K562 (cell line): ENCODE measurements around the gene DNAJB1. TPM values are rescaled to one million over a fixed set of nuclear protein-coding genes. Genes with fewer than 3 reads are reported as not detected.

ENCODE experiments used
- BACH1 ChIP-seq: fragments of 200-800 bp; sonication (Bioruptor generic); IDR thresholded peaks from 2 replicates; pipeline ENCODE4 v1.6.1; 2016; ENCODE audit warnings: missing genetic modification characterization, missing compliant biosample characterization
- BCOR ChIP-seq: fragments of 450-650 bp; IDR thresholded peaks from 2 replicates; pipeline ENCODE4 v1.6.1; 2016
- BRD4 ChIP-seq: fragments of 200-600 bp; sonication (generic); IDR thresholded peaks from 2 replicates; pipeline ENCODE4 v1.6.1; 2017; ENCODE audit warnings: inconsistent platforms
- CTBP1 ChIP-seq: fragments of 450-650 bp; IDR thresholded peaks from 2 replicates; pipeline ENCODE4 v1.6.1; 2016; ENCODE audit warnings: borderline replicate concordance
- EP300 ChIP-seq: IDR thresholded peaks from 2 replicates; pipeline ENCODE4 v1.6.1; 2012; ENCODE audit warnings: low read length, improper control_type of control experiment
- FOXA3 ChIP-seq, 2 experiments: fragments of 450-650 bp in 1 of 2; sonication (generic) in 1 of 2; formaldehyde crosslinking; IDR thresholded peaks in 1 of 2; conservative IDR thresholded peaks in 1 of 2; 2 replicates each; pipeline versions ENCODE4 v1.4.0 to v1.8.0; 2020 to 2022; ENCODE audit warnings: mild to moderate bottlenecking in 2 of 2, missing genetic modification reagents in 1 of 2
- HEY1 ChIP-seq: fragments of 250-450 bp; sonication (Bioruptor Pico); IDR thresholded peaks from 2 replicates; pipeline ENCODE4 v1.5.0; 2020; ENCODE audit warnings: mild to moderate bottlenecking, moderate library complexity, borderline replicate concordance
- ILK ChIP-seq: fragments of 450-650 bp; IDR thresholded peaks from 2 replicates; pipeline ENCODE4 v1.6.1; 2016; ENCODE audit warnings: missing genetic modification characterization, low read depth, mild to moderate bottlenecking, missing compliant biosample characterization, moderate library complexity, borderline replicate concordance
- KLF1 ChIP-seq: fragments of 450-650 bp; IDR thresholded peaks from 2 replicates; pipeline ENCODE4 v1.6.1; 2016; ENCODE audit warnings: missing genetic modification characterization, missing compliant biosample characterization
- KLF10 ChIP-seq: fragments of 250-450 bp; sonication (Bioruptor Pico); IDR thresholded peaks from 2 replicates; pipeline ENCODE4 v1.6.1; 2021; ENCODE audit warnings: matching md5 sums
- NFIC ChIP-seq: fragments of 450-650 bp; IDR thresholded peaks from 2 replicates; pipeline ENCODE4 v1.6.1; 2017; ENCODE audit warnings: mild to moderate bottlenecking, inconsistent platforms
- NFXL1 ChIP-seq: fragments of 450-650 bp; formaldehyde crosslinking; IDR thresholded peaks from 2 replicates; pipeline ENCODE4 v1.4.0; 2021; ENCODE audit warnings: mild to moderate bottlenecking
- RBM39 ChIP-seq: fragments of 200-400 bp; formaldehyde crosslinking; optimal IDR thresholded peaks from 2 replicates; pipeline ENCODE3; 2018; ENCODE audit warnings: low read depth, low read length
- SMARCE1 ChIP-seq: fragments of 450-650 bp; IDR thresholded peaks from 2 replicates; pipeline ENCODE4 v1.7.1; 2016; ENCODE audit warnings: mild to moderate bottlenecking
- SNIP1 ChIP-seq: fragments of 450-650 bp; IDR thresholded peaks from 2 replicates; pipeline ENCODE4 v1.7.1; 2017; ENCODE audit warnings: low read depth, mild to moderate bottlenecking
- SRF ChIP-seq, 2 experiments: fragments of 250-450, 450-650 bp in 1 of 2; sonication (Bioruptor Pico) in 1 of 2; sonication (generic) in 1 of 2; formaldehyde crosslinking; IDR thresholded peaks; 2 replicates each; pipeline versions ENCODE4 v1.5.0 to v1.5.1; 2020 to 2022; ENCODE audit warnings: mild to moderate bottlenecking in 1 of 2, missing genetic modification reagents in 1 of 2
- SUPT5H ChIP-seq: fragments of 450-650 bp; IDR thresholded peaks from 2 replicates; pipeline ENCODE4 v1.6.1; 2016
- TCF7 ChIP-seq: sonication (generic); IDR thresholded peaks from 2 replicates; pipeline ENCODE4 v1.6.1; 2016; ENCODE audit warnings: antibody characterized with exemption, borderline replicate concordance
- TRIM24 ChIP-seq, 2 experiments: fragments of 450-650 bp; IDR thresholded peaks; 2 replicates each; pipeline ENCODE4 v1.6.1; 2016
- ZC3H11A ChIP-seq: IDR thresholded peaks from 2 replicates; pipeline ENCODE4 v1.6.1; 2012; ENCODE audit warnings: low read depth, low read length, improper control_type of control experiment
- ZNF146 ChIP-seq: IDR thresholded peaks from one replicate; pipeline ENCODE4 v1.6.1; 2018; ENCODE audit warnings: missing compliant biosample characterization; ENCODE audit not compliant: unreplicated experiment
- ZNF197 ChIP-seq: fragments of 200-800 bp; sonication (Bioruptor generic); IDR thresholded peaks from 2 replicates; pipeline ENCODE4 v1.6.1; 2016; ENCODE audit warnings: low read depth, missing genetic modification characterization, missing compliant biosample characterization
- ZNF384 ChIP-seq: IDR thresholded peaks from 2 replicates; pipeline ENCODE4 v1.6.1; 2012; ENCODE audit warnings: low read depth, low read length, improper control_type of control experiment
- ZNF41 ChIP-seq: fragments of 250-450 bp; sonication (Bioruptor Pico); conservative IDR thresholded peaks from 2 replicates; pipeline ENCODE4 v1.4.0; 2020; ENCODE audit warnings: mild to moderate bottlenecking
- ZNF586 ChIP-seq: fragments of 450-650 bp; formaldehyde crosslinking; conservative IDR thresholded peaks from 2 replicates; pipeline ENCODE4 v1.4.0; 2020; ENCODE audit warnings: mild to moderate bottlenecking, moderate library complexity
- ZNF780A ChIP-seq: fragments of 250-450 bp; sonication (Bioruptor Pico); IDR thresholded peaks from 2 replicates; pipeline ENCODE4 v1.5.0; 2021; ENCODE audit warnings: mild to moderate bottlenecking
- polyA plus RNA-seq, 8 experiments: library from polyadenylated mRNA; depleted of rRNA in 4 of 8; stranded (reverse) in 5 of 8; unstranded in 3 of 8; fragments of >200 nt; fragmentation: Nextera tagmentation in 2 of 8; fragmentation: Illumina TruSeq in 1 of 8; extraction: Ambion mirVana in 2 of 8; extraction: Trizol in 1 of 8; gene quantifications; 2 replicates each; pipeline versions ENCODE4 v1.2.1 to v1.2.3, GENCODE V29; 2011 to 2014; ENCODE audit warnings: inconsistent platforms in 1 of 8, missing spikeins in 1 of 8
- total RNA-seq, 7 experiments: library from RNA; depleted of rRNA in 6 of 7; stranded (reverse); fragments of >200 nt in 6 of 7; fragmentation: Illumina TruSeq in 2 of 7; extraction: Trizol in 2 of 7; gene quantifications; 2 replicates each; pipeline versions ENCODE4 v1.2.1 to v1.2.3, GENCODE V29; 2011 to 2021; ENCODE audit warnings: low replicate concordance in 1 of 7
- TF ChIP-seq, protein P1 (sequence below), 2 experiments: IDR thresholded peaks; 2 replicates each; pipeline ENCODE4 v1.6.1; 2011; ENCODE audit warnings: borderline replicate concordance in 1 of 2, control low read depth in 1 of 2, low read depth in 1 of 2, low read length in 1 of 2, mild to moderate bottlenecking in 1 of 2, mixed read lengths in 1 of 2, moderate library complexity in 1 of 2; ENCODE audit not compliant: insufficient read depth in 1 of 2, insufficient read length in 1 of 2, poor library complexity in 1 of 2, severe bottlenecking in 1 of 2; ENCODE audit errors: extremely low read depth in 1 of 2
- TF ChIP-seq, protein P2 (sequence below): sonication (generic); IDR thresholded peaks from 2 replicates; pipeline ENCODE4 v1.6.1; 2016
- TF ChIP-seq, protein P3 (sequence below): fragments of 250-450 bp; sonication (Bioruptor Pico); IDR thresholded peaks from 2 replicates; pipeline ENCODE4 v1.8.0; 2021; ENCODE audit warnings: mild to moderate bottlenecking, moderate library complexity

Gene DNAJB1
- total and polyA plus RNA-seq, 9 of the 15 experiments (the other 6 are each of a cell fraction or from before 2014, with no cell fraction given), result 13.2 to 113 (median 62.1) TPM

DNA sequence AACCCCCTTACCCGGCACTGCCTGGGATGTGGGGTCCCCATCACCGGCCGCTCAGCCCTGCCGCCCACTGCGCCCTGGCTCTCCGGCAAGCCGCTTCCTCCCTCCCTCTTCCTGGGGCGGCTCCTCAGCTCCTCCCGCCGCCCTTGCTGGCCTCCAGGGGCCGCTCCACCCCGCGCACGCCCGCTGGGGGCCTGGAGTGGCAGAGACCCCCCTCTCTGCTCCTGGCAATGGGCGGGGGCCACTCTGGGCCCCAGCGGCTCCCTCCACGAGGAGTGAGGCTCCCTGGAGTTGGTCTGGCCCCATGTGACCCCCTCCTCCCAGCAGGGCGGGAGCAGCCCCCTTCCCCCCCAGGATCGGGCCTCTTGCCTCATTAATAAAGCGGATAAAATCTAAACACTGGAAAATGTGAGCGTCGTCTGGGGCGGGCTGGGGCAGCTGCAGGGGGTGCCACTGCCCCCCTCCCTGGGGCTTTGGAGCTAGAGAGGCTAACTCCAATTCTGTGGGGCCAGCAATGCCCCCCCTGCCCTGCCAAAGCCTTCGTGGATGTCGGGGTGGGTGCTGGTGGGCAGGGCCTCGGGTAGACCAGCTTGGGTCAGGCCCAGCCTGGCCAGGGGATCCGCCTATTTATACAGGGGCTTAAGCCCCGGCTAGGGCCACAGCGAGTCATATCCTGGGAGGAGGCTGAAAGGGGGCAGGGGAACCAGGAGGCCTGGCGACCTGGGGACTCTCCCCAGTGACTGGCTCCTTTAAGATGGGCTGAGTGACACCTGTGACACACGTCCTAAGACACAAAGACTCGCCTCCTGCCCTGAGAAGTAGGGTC, 42.7 kb downstream of the DNAJB1 start, which contains the start of gene PTGER1 (continued):
- no peak for TF ChIP-seq NFIC
- TF ChIP-seq RBM39, result no peak
- TF ChIP-seq, protein P1, sequence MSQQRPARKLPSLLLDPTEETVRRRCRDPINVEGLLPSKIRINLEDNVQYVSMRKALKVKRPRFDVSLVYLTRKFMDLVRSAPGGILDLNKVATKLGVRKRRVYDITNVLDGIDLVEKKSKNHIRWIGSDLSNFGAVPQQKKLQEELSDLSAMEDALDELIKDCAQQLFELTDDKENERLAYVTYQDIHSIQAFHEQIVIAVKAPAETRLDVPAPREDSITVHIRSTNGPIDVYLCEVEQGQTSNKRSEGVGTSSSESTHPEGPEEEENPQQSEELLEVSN (IDR thresholded peaks at IDR 0.05; ENCODE audit: borderline replicate concordance in 1 of 2, extremely low read depth in 1 of 2, insufficient read depth in 1 of 2, insufficient read length in 1 of 2, low read depth in 1 of 2, low read length in 1 of 2, poor library complexity in 1 of 2, severe bottlenecking in 1 of 2), result peak in 1 of 2 experiments; percentile 36
- no peak for TF ChIP-seq TCF7
- TF ChIP-seq NFXL1 (CRISPR knock-in tag), result no peak
- TF ChIP-seq SRF (CRISPR knock-in tag; IDR thresholded peaks at IDR 0.05), result no peak; a peak in 1 of 4 replicates
- TF ChIP-seq, protein P2, sequence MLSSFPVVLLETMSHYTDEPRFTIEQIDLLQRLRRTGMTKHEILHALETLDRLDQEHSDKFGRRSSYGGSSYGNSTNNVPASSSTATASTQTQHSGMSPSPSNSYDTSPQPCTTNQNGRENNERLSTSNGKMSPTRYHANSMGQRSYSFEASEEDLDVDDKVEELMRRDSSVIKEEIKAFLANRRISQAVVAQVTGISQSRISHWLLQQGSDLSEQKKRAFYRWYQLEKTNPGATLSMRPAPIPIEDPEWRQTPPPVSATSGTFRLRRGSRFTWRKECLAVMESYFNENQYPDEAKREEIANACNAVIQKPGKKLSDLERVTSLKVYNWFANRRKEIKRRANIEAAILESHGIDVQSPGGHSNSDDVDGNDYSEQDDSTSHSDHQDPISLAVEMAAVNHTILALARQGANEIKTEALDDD, result no peak
- no peak for TF ChIP-seq BCOR
- no peak for TF ChIP-seq ZNF146 (CRISPR knock-in tag)
- no peak for TF ChIP-seq BACH1
- no peak for TF ChIP-seq ILK
- TF ChIP-seq EP300, result no peak
- peak; percentile 44; the same call in 1 of the 2 replicates for TF ChIP-seq CTBP1
- no peak for TF ChIP-seq ZNF586 (CRISPR knock-in tag)
- no peak for TF ChIP-seq KLF10
- TF ChIP-seq ZNF384, result 0 out of 2 replicates have a peak, but pooled peaks have one; percentile 6
- TF ChIP-seq SMARCE1, result no peak
- no peak for TF ChIP-seq ZNF780A (CRISPR knock-in tag)
- no peak for TF ChIP-seq HEY1 (CRISPR knock-in tag)
- no peak for TF ChIP-seq ZC3H11A
- no peak for TF ChIP-seq KLF1 (tag)
- no peak for TF ChIP-seq ZNF197
- no peak for TF ChIP-seq BRD4
- no peak for TF ChIP-seq TRIM24 (IDR thresholded peaks at IDR 0.05)
- TF ChIP-seq, protein P3, sequence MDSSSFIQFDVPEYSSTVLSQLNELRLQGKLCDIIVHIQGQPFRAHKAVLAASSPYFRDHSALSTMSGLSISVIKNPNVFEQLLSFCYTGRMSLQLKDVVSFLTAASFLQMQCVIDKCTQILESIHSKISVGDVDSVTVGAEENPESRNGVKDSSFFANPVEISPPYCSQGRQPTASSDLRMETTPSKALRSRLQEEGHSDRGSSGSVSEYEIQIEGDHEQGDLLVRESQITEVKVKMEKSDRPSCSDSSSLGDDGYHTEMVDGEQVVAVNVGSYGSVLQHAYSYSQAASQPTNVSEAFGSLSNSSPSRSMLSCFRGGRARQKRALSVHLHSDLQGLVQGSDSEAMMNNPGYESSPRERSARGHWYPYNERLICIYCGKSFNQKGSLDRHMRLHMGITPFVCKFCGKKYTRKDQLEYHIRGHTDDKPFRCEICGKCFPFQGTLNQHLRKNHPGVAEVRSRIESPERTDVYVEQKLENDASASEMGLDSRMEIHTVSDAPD (CRISPR knock-in tag), result no peak
- no peak for TF ChIP-seq SUPT5H
- TF ChIP-seq SNIP1, result no peak
- TF ChIP-seq FOXA3 (CRISPR knock-in tag; conservative IDR thresholded peaks at IDR 0.05 in 1 of 2, IDR thresholded peaks at IDR 0.05 in 1 of 2), result no peak
- no peak for TF ChIP-seq ZNF41
